ENCODE data around the gene P4HB. TPM values are rescaled to one million over a fixed set of nuclear protein-coding genes. Genes with fewer than 3 reads are reported as not detected.

The P4HB gene
- total and polyA plus RNA-seq, 10 of the 15 experiments (the other 5 are each of a cell fraction or from before 2014, with no cell fraction given): 4.7 to 549 (median 361) TPM

DNA sequence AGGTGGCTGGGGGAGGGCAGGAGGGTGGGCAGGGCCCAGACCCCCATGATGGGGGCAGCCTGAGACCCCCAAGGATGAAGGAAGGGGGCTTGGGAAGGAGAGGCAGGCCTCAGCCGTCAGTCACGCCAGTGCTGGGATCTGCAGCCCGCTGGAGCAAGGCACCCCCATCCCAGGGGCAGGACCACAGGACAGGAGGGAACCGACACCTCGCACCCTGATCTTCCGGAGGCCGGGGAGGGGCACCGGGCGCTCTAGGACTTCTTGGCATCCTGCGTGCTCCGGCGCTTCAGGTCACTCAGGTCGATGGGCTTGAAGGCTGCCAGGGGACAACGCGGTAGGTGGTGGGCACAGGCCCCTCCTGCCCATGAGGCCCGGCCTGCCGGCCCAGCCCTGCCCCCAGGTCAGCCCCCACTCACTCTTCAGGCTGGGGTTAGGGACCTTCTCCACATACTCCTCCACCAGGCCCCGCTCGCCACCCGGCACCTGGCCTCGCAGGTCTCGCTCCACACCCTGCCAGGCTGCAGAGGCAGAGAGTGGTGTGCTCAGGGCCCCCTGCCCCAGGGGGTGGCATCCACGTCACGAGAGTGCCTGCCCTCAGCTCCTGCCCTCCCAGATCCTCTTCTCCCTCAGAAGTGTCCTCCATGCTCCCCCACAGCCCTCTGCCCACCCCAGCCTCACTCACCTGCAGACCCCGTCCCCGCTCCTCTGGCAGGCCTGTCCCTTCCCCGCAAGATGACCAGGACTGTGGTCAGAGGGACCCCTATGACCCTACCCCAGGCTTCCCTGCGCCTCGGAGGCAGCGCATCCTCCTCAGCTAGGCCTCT lies 37.1 kb downstream of the P4HB start:
- ATAC-seq (no peak), FAIRE-seq (no peak)

More for the DNA sequence above, 37.1 kb downstream of the P4HB start:
- no peak for TF ChIP-seq WRNIP1 (IDR thresholded peaks at IDR 0.05; ENCODE audit: borderline replicate concordance, low read depth, low read length)
- TF ChIP-seq, protein P1, sequence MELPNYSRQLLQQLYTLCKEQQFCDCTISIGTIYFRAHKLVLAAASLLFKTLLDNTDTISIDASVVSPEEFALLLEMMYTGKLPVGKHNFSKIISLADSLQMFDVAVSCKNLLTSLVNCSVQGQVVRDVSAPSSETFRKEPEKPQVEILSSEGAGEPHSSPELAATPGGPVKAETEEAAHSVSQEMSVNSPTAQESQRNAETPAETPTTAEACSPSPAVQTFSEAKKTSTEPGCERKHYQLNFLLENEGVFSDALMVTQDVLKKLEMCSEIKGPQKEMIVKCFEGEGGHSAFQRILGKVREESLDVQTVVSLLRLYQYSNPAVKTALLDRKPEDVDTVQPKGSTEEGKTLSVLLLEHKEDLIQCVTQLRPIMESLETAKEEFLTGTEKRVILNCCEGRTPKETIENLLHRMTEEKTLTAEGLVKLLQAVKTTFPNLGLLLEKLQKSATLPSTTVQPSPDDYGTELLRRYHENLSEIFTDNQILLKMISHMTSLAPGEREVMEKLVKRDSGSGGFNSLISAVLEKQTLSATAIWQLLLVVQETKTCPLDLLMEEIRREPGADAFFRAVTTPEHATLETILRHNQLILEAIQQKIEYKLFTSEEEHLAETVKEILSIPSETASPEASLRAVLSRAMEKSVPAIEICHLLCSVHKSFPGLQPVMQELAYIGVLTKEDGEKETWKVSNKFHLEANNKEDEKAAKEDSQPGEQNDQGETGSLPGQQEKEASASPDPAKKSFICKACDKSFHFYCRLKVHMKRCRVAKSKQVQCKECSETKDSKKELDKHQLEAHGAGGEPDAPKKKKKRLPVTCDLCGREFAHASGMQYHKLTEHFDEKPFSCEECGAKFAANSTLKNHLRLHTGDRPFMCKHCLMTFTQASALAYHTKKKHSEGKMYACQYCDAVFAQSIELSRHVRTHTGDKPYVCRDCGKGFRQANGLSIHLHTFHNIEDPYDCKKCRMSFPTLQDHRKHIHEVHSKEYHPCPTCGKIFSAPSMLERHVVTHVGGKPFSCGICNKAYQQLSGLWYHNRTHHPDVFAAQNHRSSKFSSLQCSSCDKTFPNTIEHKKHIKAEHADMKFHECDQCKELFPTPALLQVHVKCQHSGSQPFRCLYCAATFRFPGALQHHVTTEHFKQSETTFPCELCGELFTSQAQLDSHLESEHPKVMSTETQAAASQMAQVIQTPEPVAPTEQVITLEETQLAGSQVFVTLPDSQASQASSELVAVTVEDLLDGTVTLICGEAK (IDR thresholded peaks at IDR 0.05; ENCODE audit: borderline replicate concordance): no peak
- TF ChIP-seq, protein P2, sequence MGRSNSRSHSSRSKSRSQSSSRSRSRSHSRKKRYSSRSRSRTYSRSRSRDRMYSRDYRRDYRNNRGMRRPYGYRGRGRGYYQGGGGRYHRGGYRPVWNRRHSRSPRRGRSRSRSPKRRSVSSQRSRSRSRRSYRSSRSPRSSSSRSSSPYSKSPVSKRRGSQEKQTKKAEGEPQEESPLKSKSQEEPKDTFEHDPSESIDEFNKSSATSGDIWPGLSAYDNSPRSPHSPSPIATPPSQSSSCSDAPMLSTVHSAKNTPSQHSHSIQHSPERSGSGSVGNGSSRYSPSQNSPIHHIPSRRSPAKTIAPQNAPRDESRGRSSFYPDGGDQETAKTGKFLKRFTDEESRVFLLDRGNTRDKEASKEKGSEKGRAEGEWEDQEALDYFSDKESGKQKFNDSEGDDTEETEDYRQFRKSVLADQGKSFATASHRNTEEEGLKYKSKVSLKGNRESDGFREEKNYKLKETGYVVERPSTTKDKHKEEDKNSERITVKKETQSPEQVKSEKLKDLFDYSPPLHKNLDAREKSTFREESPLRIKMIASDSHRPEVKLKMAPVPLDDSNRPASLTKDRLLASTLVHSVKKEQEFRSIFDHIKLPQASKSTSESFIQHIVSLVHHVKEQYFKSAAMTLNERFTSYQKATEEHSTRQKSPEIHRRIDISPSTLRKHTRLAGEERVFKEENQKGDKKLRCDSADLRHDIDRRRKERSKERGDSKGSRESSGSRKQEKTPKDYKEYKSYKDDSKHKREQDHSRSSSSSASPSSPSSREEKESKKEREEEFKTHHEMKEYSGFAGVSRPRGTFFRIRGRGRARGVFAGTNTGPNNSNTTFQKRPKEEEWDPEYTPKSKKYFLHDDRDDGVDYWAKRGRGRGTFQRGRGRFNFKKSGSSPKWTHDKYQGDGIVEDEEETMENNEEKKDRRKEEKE (IDR thresholded peaks at IDR 0.05): no peak
- TF ChIP-seq BCL11A (IDR thresholded peaks at IDR 0.05; ENCODE audit: low read depth, low read length): no peak
- no peak for TF ChIP-seq BRCA1 (IDR thresholded peaks at IDR 0.05; ENCODE audit: low read depth, low read length)
- no peak for TF ChIP-seq EZH2 (IDR thresholded peaks at IDR 0.05; ENCODE audit: borderline replicate concordance, control insufficient read depth, low read depth, low read length)
- TF ChIP-seq POLR2AphosphoS2 (IDR thresholded peaks at IDR 0.05; ENCODE audit: low read depth, low read length): no peak
- TF ChIP-seq, protein P3, sequence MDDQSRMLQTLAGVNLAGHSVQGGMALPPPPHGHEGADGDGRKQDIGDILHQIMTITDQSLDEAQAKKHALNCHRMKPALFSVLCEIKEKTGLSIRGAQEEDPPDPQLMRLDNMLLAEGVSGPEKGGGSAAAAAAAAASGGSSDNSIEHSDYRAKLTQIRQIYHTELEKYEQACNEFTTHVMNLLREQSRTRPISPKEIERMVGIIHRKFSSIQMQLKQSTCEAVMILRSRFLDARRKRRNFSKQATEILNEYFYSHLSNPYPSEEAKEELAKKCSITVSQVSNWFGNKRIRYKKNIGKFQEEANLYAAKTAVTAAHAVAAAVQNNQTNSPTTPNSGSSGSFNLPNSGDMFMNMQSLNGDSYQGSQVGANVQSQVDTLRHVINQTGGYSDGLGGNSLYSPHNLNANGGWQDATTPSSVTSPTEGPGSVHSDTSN (IDR thresholded peaks at IDR 0.05; ENCODE audit: insufficient replicate concordance, low read depth, low read length): no peak
- TF ChIP-seq, protein P4, sequence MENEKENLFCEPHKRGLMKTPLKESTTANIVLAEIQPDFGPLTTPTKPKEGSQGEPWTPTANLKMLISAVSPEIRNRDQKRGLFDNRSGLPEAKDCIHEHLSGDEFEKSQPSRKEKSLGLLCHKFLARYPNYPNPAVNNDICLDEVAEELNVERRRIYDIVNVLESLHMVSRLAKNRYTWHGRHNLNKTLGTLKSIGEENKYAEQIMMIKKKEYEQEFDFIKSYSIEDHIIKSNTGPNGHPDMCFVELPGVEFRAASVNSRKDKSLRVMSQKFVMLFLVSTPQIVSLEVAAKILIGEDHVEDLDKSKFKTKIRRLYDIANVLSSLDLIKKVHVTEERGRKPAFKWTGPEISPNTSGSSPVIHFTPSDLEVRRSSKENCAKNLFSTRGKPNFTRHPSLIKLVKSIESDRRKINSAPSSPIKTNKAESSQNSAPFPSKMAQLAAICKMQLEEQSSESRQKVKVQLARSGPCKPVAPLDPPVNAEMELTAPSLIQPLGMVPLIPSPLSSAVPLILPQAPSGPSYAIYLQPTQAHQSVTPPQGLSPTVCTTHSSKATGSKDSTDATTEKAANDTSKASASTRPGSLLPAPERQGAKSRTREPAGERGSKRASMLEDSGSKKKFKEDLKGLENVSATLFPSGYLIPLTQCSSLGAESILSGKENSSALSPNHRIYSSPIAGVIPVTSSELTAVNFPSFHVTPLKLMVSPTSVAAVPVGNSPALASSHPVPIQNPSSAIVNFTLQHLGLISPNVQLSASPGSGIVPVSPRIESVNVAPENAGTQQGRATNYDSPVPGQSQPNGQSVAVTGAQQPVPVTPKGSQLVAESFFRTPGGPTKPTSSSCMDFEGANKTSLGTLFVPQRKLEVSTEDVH (IDR thresholded peaks at IDR 0.05; ENCODE audit: low read depth, partially characterized antibody): no peak
- BruUV-seq (replicated peaks): no TSS peak
- ChIA-PET POLR2A (no interaction called here), SMC1A (ENCODE audit: uncharacterized antibody, unreplicated experiment) (no interaction called here), CTCF (no interaction called here), RAD21 (ENCODE audit: unreplicated experiment) (no interaction called here)
- Histone ChIP-seq H3K9ac (ENCODE audit: control insufficient read depth, insufficient read depth, low read length) (no peak overlapping the region), H3K4me3 (no peak overlapping the region), H3K36me3 (ENCODE audit: control insufficient read depth in 2 of 2, insufficient read depth in 2 of 2, low read length in 1 of 2) (no peaks in the 10 kb centered on the region), H2AFZ (ENCODE audit: control insufficient read depth, low read depth, low read length) (no peak overlapping the region), H3K4me2 (ENCODE audit: control insufficient read depth, insufficient read depth) (no peak overlapping the region), H3K9me3 (replicated peaks; ENCODE audit: control insufficient read depth, insufficient read depth, low read length) (no peaks in the 10 kb centered on the region), H3K27ac (ENCODE audit: control insufficient read depth, insufficient read depth) (no peak overlapping the region), H4K20me1 (ENCODE audit: control insufficient read depth, insufficient read depth) (no peaks in the 10 kb centered on the region), H3K79me2 (ENCODE audit: control insufficient read depth, insufficient read depth, low read length) (no peaks in the 10 kb centered on the region), H3K27me3 (replicated peaks in 1 of 2; ENCODE audit: control insufficient read depth in 2 of 2, insufficient read depth in 2 of 2, low read length in 1 of 2) (no peaks in the 10 kb centered on the region), H3K4me1 (ENCODE audit: control insufficient read depth, insufficient read depth, low read length) (no peaks in the 10 kb centered on the region)
- intact Hi-C loops (cut with micrococcal nuclease; ENCODE audit: unreplicated experiment): no loop called here
- WGBS (ENCODE audit: insufficient coverage, insufficient replicate concordance, low lambda C conversion rate, missing lambda C conversion rate): 83% methylated on average over 30 of the region's 30 CpGs
- DNase-seq (ENCODE audit: low read depth, low spot score): no peak
- in situ Hi-C loops (cut with MboI): loop anchor here (5.0 kb wide), 1 partner anchor 106 kb away; no protein-coding TSS in a partner anchor
